CD4-positive, alpha-beta T cell (primary cell): ENCODE results near the gene P3H1. TPM values are rescaled to one million over a fixed set of nuclear protein-coding genes. Genes with fewer than 3 reads are reported as not detected.

ENCODE experiments used
- ATAC-seq: fragments of 200-7000 bp; cut with Tn5 transposase; one replicate; pipeline ENCODE4 v1.10.0; 2022; ENCODE audit warnings: mild to moderate bottlenecking; ENCODE audit not compliant: poor library complexity
- CTCF ChIA-PET: fragments of 350-600 bp; sonication (Branson Sonifier 250); formaldehyde crosslinking; loops from one replicate; lab custom pipeline; 2021; ENCODE audit warnings: antibody characterized with exemption, inconsistent platforms; lab: Charles Lee
- POLR2A ChIA-PET: fragments of 350-600 bp; sonication (Branson Sonifier 250); formaldehyde crosslinking; loops from one replicate; lab custom pipeline; 2021; ENCODE audit warnings: antibody characterized with exemption, inconsistent platforms; lab: Charles Lee
- DNase-seq, 14 experiments: peaks; one replicate each; pipeline ENCODE4 v3.0.0-alpha.2; 2013 to 2020; ENCODE audit warnings: mixed read lengths in 2 of 14
- H3K27ac ChIP-seq, 2 donors: one replicate each; pipeline versions ENCODE4 v1.5.1 to v1.7.0; 2013; ENCODE audit warnings: low read length in 2 of 2, low read depth in 1 of 2, mild to moderate bottlenecking in 1 of 2
- H3K27me3 ChIP-seq, 2 experiments: 1 replicate in 1 of 2; 2 replicates in 1 of 2; pipeline versions ENCODE4 v1.6.1 to v1.7.0; 2013; ENCODE audit warnings: low read length in 2 of 2, control low read depth in 1 of 2, mild to moderate bottlenecking in 1 of 2, moderate library complexity in 1 of 2; ENCODE audit not compliant: insufficient read depth in 2 of 2, control insufficient read depth in 1 of 2
- H3K36me3 ChIP-seq: one replicate; pipeline ENCODE4 v1.6.1; 2013; ENCODE audit warnings: low read length, control low read depth; ENCODE audit not compliant: insufficient read depth
- H3K4me1 ChIP-seq: one replicate; pipeline ENCODE4 v1.6.1; 2013; ENCODE audit warnings: low read length, control low read depth; ENCODE audit not compliant: insufficient read depth
- H3K4me3 ChIP-seq: one replicate; pipeline ENCODE4 v1.5.1; 2013; ENCODE audit warnings: mild to moderate bottlenecking, low read length, moderate library complexity
- H3K9me3 ChIP-seq, 2 experiments: 1 replicate in 1 of 2; 2 replicates in 1 of 2; pipeline versions ENCODE4 v1.6.1 to v1.7.0; 2013; ENCODE audit warnings: low read length in 2 of 2, mild to moderate bottlenecking in 2 of 2, control low read depth in 1 of 2, moderate library complexity in 1 of 2; ENCODE audit not compliant: control insufficient read depth in 1 of 2, insufficient read depth in 1 of 2
- H3K27ac Mint-ChIP-seq: one replicate; pipeline ENCODE4 v1.8.0; 2020; ENCODE audit warnings: mixed read lengths
- H3K27me3 Mint-ChIP-seq: one replicate; pipeline ENCODE4 v1.8.0; 2021; ENCODE audit warnings: mixed read lengths
- H3K36me3 Mint-ChIP-seq: one replicate; pipeline ENCODE4 v1.8.0; 2021; ENCODE audit warnings: low read depth, mixed read lengths
- H3K4me1 Mint-ChIP-seq: one replicate; pipeline ENCODE4 v1.8.0; 2021; ENCODE audit warnings: low read depth, mixed read lengths
- H3K4me3 Mint-ChIP-seq: one replicate; pipeline ENCODE4 v1.8.0; 2020; ENCODE audit warnings: mild to moderate bottlenecking, mixed read lengths
- H3K9me3 Mint-ChIP-seq: one replicate; pipeline ENCODE4 v1.8.0; 2020; ENCODE audit warnings: mixed read lengths
- CTCF ChIP-seq: fragments of 200-600 bp; IDR thresholded peaks from one replicate; pipeline ENCODE4 v1.8.0; 2022; ENCODE audit warnings: antibody characterized with exemption, mild to moderate bottlenecking
- intact Hi-C, 2 experiments: fragments of 100-400 bp; cut with DNase I in 1 of 2; cut with micrococcal nuclease in 1 of 2; formaldehyde crosslinking; loops; one replicate each; pipeline versions ENCODE4 v1.15.1 to v1.9.0; 2023 to 2025; cut with DNase I, micrococcal nuclease
- total RNA-seq, 174 experiments: library from RNA in 2 of 174; stranded (reverse) in 2 of 174; gene quantifications; one replicate each; pipeline ENCODE4 v1.2.3 and lab custom pipeline; 2021 to 2026

P3H1 gene
- total RNA-seq, 2 experiments from 2014 or later, result 17.6 to 20.9 TPM

DNA sequence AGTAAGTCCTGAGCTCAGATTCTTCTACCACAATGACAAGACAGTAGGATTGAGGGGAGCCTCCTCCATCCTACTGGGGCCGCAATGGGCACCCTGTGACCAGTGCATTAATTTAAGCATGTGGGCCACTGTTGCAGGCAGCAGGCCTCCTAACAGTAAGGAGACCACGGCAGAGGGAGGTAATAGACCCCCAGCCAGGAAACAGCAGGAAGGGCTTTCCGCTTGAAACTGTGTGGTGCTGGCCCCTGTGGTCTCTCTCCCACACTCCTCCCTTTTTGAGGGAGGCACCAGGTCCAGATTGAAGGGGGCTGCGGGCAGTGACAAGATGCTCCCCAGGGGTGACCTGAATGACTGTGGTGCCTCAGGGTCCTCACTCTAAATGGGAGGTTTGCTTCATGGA is 25.1 kb downstream of the P3H1 start:
- Histone ChIP-seq H3K9me3 (no peaks in the 10 kb centered on the region), H3K4me3 (no peak overlapping the region), H3K36me3 (peaks cover 5% of the 10 kb centered on the region), H3K4me1 (peaks cover 7% of the 10 kb centered on the region), H3K27ac (no peak overlapping the region), H3K27me3 (no peaks in the 10 kb centered on the region)
- H3K27ac Mint-ChIP-seq, result no peak overlapping the region
- ChIA-PET POLR2A (no interaction called here), CTCF (no interaction called here)
- no peaks in the 10 kb centered on the region for H3K27me3 Mint-ChIP-seq
- DNase-seq (no peak), ATAC-seq (no peak)
- TF ChIP-seq CTCF, result no peak
- H3K9me3 Mint-ChIP-seq, result no peaks in the 10 kb centered on the region
- intact Hi-C loops, result no loop called here
- no peak overlapping the region for H3K4me3 Mint-ChIP-seq
- H3K4me1 Mint-ChIP-seq, result peaks cover 7% of the 10 kb centered on the region
- H3K36me3 Mint-ChIP-seq, result peaks cover 17% of the 10 kb centered on the region

GRCh38 chr1:42740851-42741580 is 25.8 kb downstream of the P3H1 start:
- H3K36me3 ChIP-seq, result no peaks in the 10 kb centered on the region
- ChIA-PET POLR2A (no interaction called here), CTCF (interaction anchor here (1.2 kb wide), 1 partner anchor 16 kb away, joined by 3 read pairs; no protein-coding TSS in a partner anchor)
- DNase-seq, result no peak
- H3K4me3 Mint-ChIP-seq, result no peak overlapping the region
- H3K9me3 Mint-ChIP-seq, result no peaks in the 10 kb centered on the region
- ATAC-seq, result no peak
- H3K4me1 ChIP-seq, result peaks cover 7% of the 10 kb centered on the region
- no peaks in the 10 kb centered on the region for H3K27me3 Mint-ChIP-seq
- intact Hi-C loops, result no loop called here
- H3K27ac ChIP-seq, result no peak overlapping the region
- TF ChIP-seq CTCF, result no peak
- peaks cover 11% of the 10 kb centered on the region for H3K36me3 Mint-ChIP-seq
- no peaks in the 10 kb centered on the region for H3K27me3 ChIP-seq
- no peaks in the 10 kb centered on the region for H3K9me3 ChIP-seq
- peaks cover 9% of the 10 kb centered on the region for H3K4me1 Mint-ChIP-seq
- no peak overlapping the region for H3K4me3 ChIP-seq
- no peak overlapping the region for H3K27ac Mint-ChIP-seq

GRCh38 chr1:42739753-42740700 is 26.8 kb downstream of the P3H1 start, which contains the start of gene CLDN19:
CLDN19 (minus strand) TSS chr1:42740236; CDS start chr1:42740063, 173 bp downstream.
- intact Hi-C loops, result no loop called here
- H3K4me3 Mint-ChIP-seq, result no peak within 1 kb of the TSS
- peaks cover 2% of the 10 kb centered on the region for H3K36me3 Mint-ChIP-seq
- no peak within 1 kb of the TSS for H3K4me3 ChIP-seq
- no peak within 1 kb of the TSS for H3K27ac ChIP-seq
- TF ChIP-seq CTCF, result no peak
- no peaks in the 10 kb centered on the region for H3K36me3 ChIP-seq
- ATAC-seq (no peak), DNase-seq (no peak)
- peaks cover 9% of the 10 kb centered on the region for H3K4me1 Mint-ChIP-seq
- peaks cover 7% of the 10 kb centered on the region for H3K4me1 ChIP-seq
- H3K27me3 Mint-ChIP-seq, result no peaks in the 10 kb centered on the region
- H3K9me3 ChIP-seq, result no peaks in the 10 kb centered on the region
- H3K27me3 ChIP-seq, result no peaks in the 10 kb centered on the region
- ChIA-PET CTCF (interaction anchor here (1.2 kb wide), 1 partner anchor 17 kb away, joined by 3 read pairs; no protein-coding TSS in a partner anchor), POLR2A (interaction anchor here (0.6 kb wide), 1 partner anchor 826 kb away, joined by 3 read pairs; no protein-coding TSS in a partner anchor)
- no peaks in the 10 kb centered on the region for H3K9me3 Mint-ChIP-seq
- H3K27ac Mint-ChIP-seq, result no peak within 1 kb of the TSS
